ENCODE results near the gene CIBAR2. TPM values are rescaled to one million over a fixed set of nuclear protein-coding genes. Genes with fewer than 3 reads are reported as not detected.

The CIBAR2 gene
- total RNA-seq, 2 experiments from 2014 or later: 0.50 TPM; not detected in 1

DNA sequence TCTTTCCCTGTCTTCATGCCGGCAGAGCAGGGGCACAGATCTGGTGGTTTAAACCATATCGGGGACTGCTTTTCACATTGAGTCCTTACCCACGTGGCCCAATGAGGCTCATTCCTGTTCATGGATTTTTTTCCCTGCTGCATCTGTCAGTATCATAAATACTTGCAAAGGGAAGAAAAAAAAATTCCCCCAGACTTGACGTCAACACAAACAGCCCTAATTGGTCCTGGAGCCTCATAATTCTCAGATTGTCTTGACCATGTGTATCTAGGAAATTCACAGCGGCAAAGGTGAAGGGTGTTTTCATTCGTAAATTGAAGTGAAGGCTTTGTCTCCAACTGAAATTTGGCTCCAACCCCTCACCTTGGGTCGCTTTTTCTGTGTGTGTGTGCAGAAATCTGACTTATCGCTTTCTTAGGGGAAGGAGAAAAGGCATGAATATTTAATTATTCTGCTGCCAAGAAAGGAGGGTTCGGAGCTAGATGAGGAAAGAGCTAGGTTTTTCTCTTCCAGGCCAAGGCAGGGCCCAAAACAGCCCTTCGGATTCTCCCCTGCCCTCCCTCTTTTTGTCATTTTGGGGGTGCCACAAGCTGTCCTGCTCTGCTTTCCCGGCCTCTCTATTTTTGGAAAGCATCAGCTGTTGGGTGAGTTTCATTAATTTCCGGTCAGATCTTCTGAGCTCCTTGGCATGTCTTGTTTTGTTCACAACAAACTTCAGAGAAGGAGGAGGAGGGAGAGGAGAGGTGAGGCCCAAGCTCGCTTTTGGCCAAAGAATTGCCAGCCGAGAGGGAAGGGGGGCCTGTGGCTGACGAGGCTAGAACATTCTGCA is 17.8 kb upstream of the CIBAR2 start:
- Histone ChIP-seq H3K4me3 (ENCODE audit: low read depth, low read length, poor library complexity, severe bottlenecking) (no peak overlapping the region), H3K79me2 (ENCODE audit: insufficient read depth, low read depth, low read length) (no peaks in the 10 kb centered on the region), H3K4me1 (ENCODE audit: insufficient read depth, low read length, poor library complexity, severe bottlenecking) (no peaks in the 10 kb centered on the region), H2AFZ (ENCODE audit: low read length) (no peak overlapping the region), H3K9me3 (ENCODE audit: low read length) (no peaks in the 10 kb centered on the region), H4K20me1 (ENCODE audit: insufficient read depth, low read length) (no peaks in the 10 kb centered on the region), H3K9me2 (ENCODE audit: insufficient read depth, low read length) (no peaks in the 10 kb centered on the region), H3K4me2 (ENCODE audit: low read length) (no peak overlapping the region), H3K27ac (ENCODE audit: low read depth, low read length, poor library complexity, severe bottlenecking) (no peak overlapping the region), H3K36me3 (ENCODE audit: insufficient read depth, low read length) (no peaks in the 10 kb centered on the region)
- no peak for DNase-seq (ENCODE audit: low spot score)
- POLR2A ChIA-PET: interaction anchor here (0.9 kb wide), 1 partner anchor 118 kb away, joined by 3 read pairs; no protein-coding TSS in a partner anchor
- BruUV-seq (replicated peaks): no TSS peak
- TF ChIP-seq, protein P1, sequence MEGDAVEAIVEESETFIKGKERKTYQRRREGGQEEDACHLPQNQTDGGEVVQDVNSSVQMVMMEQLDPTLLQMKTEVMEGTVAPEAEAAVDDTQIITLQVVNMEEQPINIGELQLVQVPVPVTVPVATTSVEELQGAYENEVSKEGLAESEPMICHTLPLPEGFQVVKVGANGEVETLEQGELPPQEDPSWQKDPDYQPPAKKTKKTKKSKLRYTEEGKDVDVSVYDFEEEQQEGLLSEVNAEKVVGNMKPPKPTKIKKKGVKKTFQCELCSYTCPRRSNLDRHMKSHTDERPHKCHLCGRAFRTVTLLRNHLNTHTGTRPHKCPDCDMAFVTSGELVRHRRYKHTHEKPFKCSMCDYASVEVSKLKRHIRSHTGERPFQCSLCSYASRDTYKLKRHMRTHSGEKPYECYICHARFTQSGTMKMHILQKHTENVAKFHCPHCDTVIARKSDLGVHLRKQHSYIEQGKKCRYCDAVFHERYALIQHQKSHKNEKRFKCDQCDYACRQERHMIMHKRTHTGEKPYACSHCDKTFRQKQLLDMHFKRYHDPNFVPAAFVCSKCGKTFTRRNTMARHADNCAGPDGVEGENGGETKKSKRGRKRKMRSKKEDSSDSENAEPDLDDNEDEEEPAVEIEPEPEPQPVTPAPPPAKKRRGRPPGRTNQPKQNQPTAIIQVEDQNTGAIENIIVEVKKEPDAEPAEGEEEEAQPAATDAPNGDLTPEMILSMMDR (conservative IDR thresholded peaks at IDR 0.05; ENCODE audit: low read length): no peak
- no peak for TF ChIP-seq EZH2phosphoT487 (IDR thresholded peaks at IDR 0.05; ENCODE audit: borderline replicate concordance, low read depth, low read length)
- CTCF ChIA-PET (ENCODE audit: unreplicated experiment): no interaction called here
- intact Hi-C loops (cut with micrococcal nuclease; ENCODE audit: unreplicated experiment): no loop called here

DNA sequence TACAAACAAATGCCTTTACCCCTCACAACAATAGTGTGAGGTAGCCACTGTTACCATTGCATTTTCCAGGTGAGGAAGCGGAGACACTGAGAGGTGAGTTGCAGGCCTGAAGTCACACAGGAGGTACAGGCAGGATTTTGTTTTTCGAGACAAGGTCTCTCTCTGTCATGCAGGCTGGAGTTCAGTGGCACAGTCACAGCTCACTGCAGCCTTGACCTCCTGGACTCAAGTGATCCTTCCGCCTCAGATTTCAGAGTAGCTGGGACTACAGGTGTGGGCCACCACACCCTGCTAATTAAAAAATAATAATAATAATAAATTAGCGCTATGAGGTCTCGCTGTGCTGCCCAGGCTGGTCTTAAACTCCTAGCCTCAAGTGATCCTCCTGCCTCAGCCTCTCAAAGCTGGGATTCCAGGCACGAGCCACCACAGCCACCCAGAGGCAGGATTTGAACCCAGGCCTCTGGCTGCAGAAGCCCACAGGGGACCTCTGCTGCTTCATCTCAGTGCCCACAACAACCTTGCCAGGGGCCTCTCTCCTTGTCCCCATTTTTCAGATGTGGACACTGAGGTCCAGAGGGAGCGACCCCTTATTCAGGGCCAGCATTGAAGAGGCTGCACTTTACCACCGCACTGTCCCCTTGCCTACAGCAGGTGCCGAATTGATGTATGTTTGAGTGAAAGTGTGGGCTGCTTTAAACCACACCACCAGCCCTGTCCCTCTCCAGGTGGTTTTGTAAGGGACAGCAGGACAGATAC is 16.0 kb upstream of the CIBAR2 start:
- H3K9me3 ChIP-seq (ENCODE audit: low read length): no peaks in the 10 kb centered on the region
- DNase-seq (ENCODE audit: low spot score): no peak
- no peaks in the 10 kb centered on the region for H3K79me2 ChIP-seq (ENCODE audit: insufficient read depth, low read depth, low read length)
- ChIA-PET POLR2A (no interaction called here), CTCF (ENCODE audit: unreplicated experiment) (no interaction called here)
- no peaks in the 10 kb centered on the region for H3K4me1 ChIP-seq (ENCODE audit: insufficient read depth, low read length, poor library complexity, severe bottlenecking)
- BruUV-seq (replicated peaks): no TSS peak
- H3K27ac ChIP-seq (ENCODE audit: low read depth, low read length, poor library complexity, severe bottlenecking): no peak overlapping the region
- intact Hi-C loops (cut with micrococcal nuclease; ENCODE audit: unreplicated experiment): no loop called here
- H3K4me3 ChIP-seq (ENCODE audit: low read depth, low read length, poor library complexity, severe bottlenecking): no peak overlapping the region
- H2AFZ ChIP-seq (ENCODE audit: low read length): no peak overlapping the region
- H3K36me3 ChIP-seq (ENCODE audit: insufficient read depth, low read length): no peaks in the 10 kb centered on the region
- no peaks in the 10 kb centered on the region for H3K9me2 ChIP-seq (ENCODE audit: insufficient read depth, low read length)
- no peak overlapping the region for H3K4me2 ChIP-seq (ENCODE audit: low read length)
- no peaks in the 10 kb centered on the region for H4K20me1 ChIP-seq (ENCODE audit: insufficient read depth, low read length)
- TF ChIP-seq, protein P1 (conservative IDR thresholded peaks at IDR 0.05; ENCODE audit: low read length): no peak
- TF ChIP-seq EZH2phosphoT487 (IDR thresholded peaks at IDR 0.05; ENCODE audit: borderline replicate concordance, low read depth, low read length): no peak

DNA sequence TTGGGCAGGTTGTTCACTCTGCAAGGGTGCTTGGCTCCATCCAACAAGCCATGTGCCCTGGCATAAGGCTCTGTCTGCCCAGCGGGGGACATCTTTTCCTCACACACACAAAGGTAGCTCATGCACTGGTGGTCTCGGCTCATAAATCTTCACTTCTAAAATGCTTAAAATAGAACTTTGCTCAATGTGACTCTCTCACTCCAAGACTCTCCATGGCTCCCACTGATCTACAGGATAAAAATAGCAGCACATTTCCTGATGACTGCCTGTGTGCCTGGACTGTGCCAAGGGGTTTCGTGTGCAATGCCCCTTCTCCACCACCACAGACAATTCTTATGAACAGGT is 15.1 kb upstream of the CIBAR2 start:
- H3K9me2 ChIP-seq (ENCODE audit: insufficient read depth, low read length): no peaks in the 10 kb centered on the region
- H3K36me3 ChIP-seq (ENCODE audit: insufficient read depth, low read length): no peaks in the 10 kb centered on the region
- H2AFZ ChIP-seq (ENCODE audit: low read length): no peak overlapping the region
- ChIA-PET POLR2A (no interaction called here), CTCF (ENCODE audit: unreplicated experiment) (no interaction called here)
- H3K27ac ChIP-seq (ENCODE audit: low read depth, low read length, poor library complexity, severe bottlenecking): no peak overlapping the region
- no peaks in the 10 kb centered on the region for H3K4me1 ChIP-seq (ENCODE audit: insufficient read depth, low read length, poor library complexity, severe bottlenecking)
- no peak overlapping the region for H3K4me2 ChIP-seq (ENCODE audit: low read length)
- H3K9me3 ChIP-seq (ENCODE audit: low read length): no peaks in the 10 kb centered on the region
- no TSS peak for BruUV-seq (replicated peaks)
- TF ChIP-seq EZH2phosphoT487 (IDR thresholded peaks at IDR 0.05; ENCODE audit: borderline replicate concordance, low read depth, low read length): no peak
- TF ChIP-seq, protein P1 (conservative IDR thresholded peaks at IDR 0.05; ENCODE audit: low read length): no peak
- no peak overlapping the region for H3K4me3 ChIP-seq (ENCODE audit: low read depth, low read length, poor library complexity, severe bottlenecking)
- no peaks in the 10 kb centered on the region for H4K20me1 ChIP-seq (ENCODE audit: insufficient read depth, low read length)
- DNase-seq (ENCODE audit: low spot score): no peak
- intact Hi-C loops (cut with micrococcal nuclease; ENCODE audit: unreplicated experiment): no loop called here
- H3K79me2 ChIP-seq (ENCODE audit: insufficient read depth, low read depth, low read length): no peaks in the 10 kb centered on the region

Data from OCI-LY7 (cell line).